ENCODE results near the gene STARD5.
A peak's percentile ranks its signal among the peaks of the same experiment; 100 is the strongest.

STARD5 gene

GRCh38 chr15:81274931-81275707 is 48.8 kb downstream of the STARD5 start:
- DNase-seq (ENCODE audit: low spot score) = peak; percentile 64

GRCh38 chr15:81274255-81274654 is 49.7 kb downstream of the STARD5 start:
- no peak for DNase-seq (ENCODE audit: low spot score)

GRCh38 chr15:81273855-81274254 is 50.1 kb downstream of the STARD5 start:
- DNase-seq (ENCODE audit: low spot score) = no peak

GRCh38 chr15:81273200-81273599 is 50.7 kb downstream of the STARD5 start:
- DNase-seq (ENCODE audit: low spot score) = no peak

GRCh38 chr15:81271761-81272644 is 51.9 kb downstream of the STARD5 start:
- no peak for DNase-seq (ENCODE audit: low spot score)

GRCh38 chr15:81270781-81271491 is 53.0 kb downstream of the STARD5 start:
- DNase-seq (ENCODE audit: low spot score) = no peak

- no peak for DNase-seq (ENCODE audit: low spot score)
Measured at GRCh38 chr15:81270188-81270587, 53.8 kb downstream of the STARD5 start.

- no peak for DNase-seq (ENCODE audit: low spot score)
Measured at GRCh38 chr15:81268881-81269601, 54.9 kb downstream of the STARD5 start.

GRCh38 chr15:81268340-81268739 is 55.6 kb downstream of the STARD5 start:
- DNase-seq (ENCODE audit: low spot score) = no peak

- DNase-seq (ENCODE audit: low spot score) = peak; percentile 79
Measured at GRCh38 chr15:81265944-81266775, 57.8 kb downstream of the STARD5 start.

- DNase-seq (ENCODE audit: low spot score) = no peak
Measured at GRCh38 chr15:81265256-81265943, 58.5 kb downstream of the STARD5 start.

GRCh38 chr15:81264072-81264857 is 59.7 kb downstream of the STARD5 start:
- DNase-seq (ENCODE audit: low spot score) = no peak

GRCh38 chr15:81263477-81263876 is 60.5 kb downstream of the STARD5 start:
- DNase-seq (ENCODE audit: low spot score) = no peak

GRCh38 chr15:81261172-81261811 is 62.6 kb downstream of the STARD5 start:
- no peak for DNase-seq (ENCODE audit: low spot score)

- no peak for DNase-seq (ENCODE audit: low spot score)
Measured at GRCh38 chr15:81259760-81260298, 64.1 kb downstream of the STARD5 start.

Measured in SK-N-DZ (cell line).